Stimulated activated CD8-positive, alpha-beta memory T cell treated with anti-CD3 and anti-CD28 coated beads, Interleukin-7, amount 100 ng/mL, for 48 hours (primary cell): Measurements from ENCODE around the gene CASKIN1.

ENCODE experiments used
- DNase-seq, 2 donors: peaks; one replicate each; pipeline ENCODE4 v3.0.0-alpha.2; 2020; ENCODE audit warnings: low read depth in 1 of 2; ENCODE audit errors: extremely low read depth in 1 of 2

The CASKIN1 gene

DNA sequence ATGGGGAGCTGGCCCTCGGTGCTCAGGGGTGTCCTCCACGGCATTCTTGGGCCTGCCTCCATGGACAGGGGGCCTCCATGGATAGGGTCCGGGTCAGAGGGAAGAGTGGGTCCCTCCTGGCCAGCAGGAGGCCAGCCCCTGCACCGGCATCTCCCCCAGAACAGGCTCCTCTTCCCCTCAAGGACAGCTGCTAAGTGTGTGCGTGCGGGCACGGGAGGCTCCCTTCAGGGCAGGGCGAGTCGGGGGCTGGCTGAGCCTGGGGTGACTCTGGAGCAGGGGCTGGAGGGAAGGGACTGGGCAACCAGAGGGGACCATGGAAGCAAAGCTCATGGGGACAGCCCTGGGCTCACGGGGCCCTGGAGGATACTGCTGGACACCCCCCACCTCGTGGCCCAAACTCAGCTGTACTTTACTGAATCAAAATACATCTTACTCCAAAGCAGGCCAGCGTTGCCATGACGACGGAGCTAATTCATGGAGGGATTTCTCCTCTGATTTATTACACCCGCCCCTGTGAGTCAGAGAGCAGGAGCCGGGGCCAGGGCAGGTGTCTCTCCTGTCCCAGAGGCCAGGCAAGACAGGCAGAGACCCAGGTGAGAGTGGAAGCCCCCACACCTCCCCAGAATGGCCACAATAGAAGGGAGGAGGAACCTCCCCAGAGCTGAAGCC lies 2.1 kb downstream of the CASKIN1 start:
- no peak for DNase-seq

DNA sequence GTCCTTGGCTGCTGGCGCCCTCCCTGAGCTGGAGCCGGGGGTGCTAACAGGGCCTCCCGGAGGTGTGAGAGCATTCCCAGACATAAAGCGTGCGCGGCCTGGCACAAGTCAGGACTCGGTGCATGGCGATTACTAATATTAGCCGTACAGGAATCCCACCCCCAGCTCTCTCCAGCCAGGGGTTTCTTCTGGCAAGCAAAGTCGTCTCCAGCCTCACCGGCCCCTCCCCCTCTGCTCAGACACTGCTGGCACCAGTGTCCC lies 5.0 kb downstream of the CASKIN1 start:
- no peak for DNase-seq

DNA sequence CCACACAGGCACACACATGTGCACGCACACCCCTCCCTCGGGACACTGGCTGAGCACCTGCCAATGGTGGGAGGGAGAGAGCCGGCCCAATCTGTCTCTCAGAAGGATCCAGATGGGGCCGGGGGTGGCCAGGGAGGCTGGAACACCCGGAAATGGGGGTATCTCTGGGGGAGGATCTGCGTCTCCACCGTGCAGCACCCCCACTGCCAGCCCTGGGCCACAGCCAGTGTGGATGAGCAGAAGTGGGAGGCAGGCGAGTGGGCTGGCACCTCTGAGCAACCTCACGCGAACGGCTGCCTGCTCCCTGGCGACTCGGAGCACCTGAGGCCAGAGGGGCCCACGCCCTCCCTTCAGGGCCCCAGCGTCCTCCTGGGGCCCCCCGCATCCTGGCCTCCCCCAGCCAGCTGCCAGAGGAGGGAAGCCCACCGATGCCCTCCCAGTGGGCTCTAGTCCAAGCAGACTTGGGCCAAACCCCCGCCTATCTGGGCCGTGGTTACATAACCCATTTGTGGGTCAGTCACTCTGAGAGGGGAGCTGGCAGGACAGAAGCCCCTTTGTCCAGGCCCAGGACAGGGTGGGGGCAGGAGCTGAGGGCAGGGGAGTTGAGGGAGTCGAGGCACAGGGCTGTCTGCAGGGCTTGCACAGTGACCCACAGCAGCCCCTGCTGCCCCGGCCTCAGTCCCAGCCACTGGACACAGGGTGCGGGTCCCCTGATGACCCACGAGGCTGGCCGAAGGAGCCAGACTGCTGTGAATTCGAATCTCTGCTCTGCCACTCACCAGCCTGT lies 5.6 kb downstream of the CASKIN1 start:
- no peak for DNase-seq

DNA sequence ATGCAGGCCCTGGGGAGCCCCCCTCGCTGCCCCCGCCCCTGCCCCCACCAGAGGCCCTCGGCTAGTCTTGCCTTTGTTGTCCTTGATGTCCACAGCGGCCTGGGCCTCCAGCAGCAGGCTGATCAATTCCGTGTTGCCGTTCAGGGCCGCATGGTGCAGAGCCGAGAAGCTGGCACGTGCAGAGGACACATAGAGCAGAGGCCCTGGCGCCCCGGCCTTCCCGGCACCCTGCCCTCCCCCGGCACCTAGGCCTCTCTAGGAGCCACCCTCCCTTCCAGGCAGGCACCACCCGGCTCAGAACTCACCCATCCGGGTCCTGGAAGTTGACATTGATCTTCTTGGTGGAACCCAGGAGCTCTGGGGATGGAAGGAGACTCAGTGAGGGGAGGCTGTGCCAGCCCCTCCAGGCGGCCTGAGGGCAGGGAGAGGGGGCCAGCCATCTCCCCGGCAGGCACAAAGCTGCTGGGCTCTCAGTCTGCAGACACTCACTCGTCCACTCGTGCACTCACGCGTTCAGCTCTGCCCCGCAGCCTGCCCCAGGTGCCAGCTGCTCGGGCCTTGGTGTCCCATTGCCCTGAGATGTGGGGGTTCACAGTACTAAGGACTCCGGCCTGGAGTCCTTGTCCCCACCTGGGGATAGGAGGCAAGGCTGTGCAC lies 6.3 kb downstream of the CASKIN1 start:
- no peak for DNase-seq

DNA sequence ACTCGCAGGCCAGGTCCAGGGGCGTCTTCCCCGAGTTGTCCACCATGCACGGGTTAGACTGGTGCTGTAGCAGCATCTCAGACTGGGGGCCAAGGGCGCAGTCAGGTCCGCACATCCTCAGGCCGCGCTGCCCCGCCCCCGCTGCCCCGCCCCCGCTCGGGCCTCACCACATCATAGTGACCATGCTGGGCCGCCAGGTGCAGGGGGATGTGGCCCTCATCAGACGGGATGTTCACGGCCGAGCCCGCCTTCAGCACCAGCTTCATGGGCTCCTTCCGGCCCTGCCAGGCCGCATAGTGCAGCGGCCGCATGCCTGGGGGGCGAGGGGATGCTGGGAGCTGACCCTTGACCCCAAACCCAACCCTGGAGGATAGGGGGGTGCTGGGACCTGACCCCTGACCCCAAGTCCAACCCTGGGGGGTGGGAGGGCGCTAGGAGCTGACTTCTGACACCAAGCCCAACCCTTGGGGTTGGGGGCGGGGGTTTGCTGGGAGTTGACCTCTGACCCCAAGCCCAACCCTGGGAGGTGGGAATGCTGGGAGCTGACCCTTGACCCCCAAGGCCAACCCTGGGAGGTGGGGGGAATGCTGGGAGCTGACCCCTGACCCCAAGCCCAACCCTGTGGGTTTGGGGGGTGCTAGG lies 7.0 kb downstream of the CASKIN1 start:
- DNase-seq = no peak

DNA sequence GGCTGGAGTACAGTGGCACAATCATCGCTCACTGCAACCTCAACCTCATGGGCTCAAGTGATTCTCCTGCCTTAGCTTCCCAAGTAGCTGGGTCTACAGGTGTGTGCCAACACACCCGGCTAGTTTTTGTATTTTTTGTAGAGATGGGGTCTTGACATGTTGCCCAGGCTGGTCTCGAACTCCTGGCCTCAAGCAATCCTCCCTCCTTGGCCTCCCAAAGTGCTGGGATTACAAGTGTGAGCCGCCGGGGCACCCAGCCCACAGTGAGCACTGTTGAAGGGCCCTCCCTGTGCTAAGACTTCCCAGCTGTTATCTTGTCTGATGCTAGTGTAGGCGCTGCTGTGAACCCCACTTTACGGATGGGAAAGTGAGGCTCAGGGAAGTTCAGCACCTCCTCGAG lies 8.0 kb downstream of the CASKIN1 start:
- DNase-seq = no peak

DNA sequence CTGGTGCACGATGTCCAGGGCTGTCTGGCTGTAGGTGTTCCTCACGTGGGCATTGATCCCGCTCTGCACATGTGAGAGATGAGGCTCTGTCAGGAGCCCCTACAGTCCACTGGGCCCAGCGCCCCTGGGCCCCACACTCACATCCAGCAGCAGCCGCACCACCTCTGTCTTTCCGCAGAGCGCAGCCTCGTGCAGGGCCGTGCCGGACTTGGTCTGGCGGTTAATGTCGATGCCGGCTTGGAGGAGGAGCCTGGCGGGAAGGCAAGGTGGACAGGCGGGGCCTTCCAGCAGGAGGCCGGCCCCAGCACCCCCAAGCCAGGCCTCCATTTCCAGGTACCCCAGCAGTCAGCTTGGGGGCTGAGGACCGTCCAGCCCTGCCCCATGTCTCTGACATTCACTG lies 9.2 kb downstream of the CASKIN1 start:
- no peak for DNase-seq

DNA sequence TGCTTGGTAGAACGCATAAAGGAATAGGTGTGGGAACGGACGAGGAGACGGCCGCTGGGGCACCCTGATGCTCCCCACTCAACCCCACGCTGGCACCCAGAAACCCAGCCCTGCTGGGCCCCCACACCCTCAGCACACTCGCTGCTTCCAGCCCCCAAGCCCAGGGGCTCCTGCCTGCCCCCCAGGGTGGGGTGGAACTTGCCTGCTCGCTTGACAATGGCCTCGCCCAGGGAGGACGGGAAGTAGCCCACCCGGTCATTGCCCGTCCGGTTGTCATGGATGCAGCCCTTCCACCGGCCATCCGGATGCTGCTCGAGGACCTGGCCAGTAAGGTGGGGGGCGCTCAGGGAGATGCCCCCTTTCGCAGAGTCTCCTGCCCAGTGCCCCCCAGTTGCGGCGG lies 9.9 kb downstream of the CASKIN1 start:
- DNase-seq = no peak

DNA sequence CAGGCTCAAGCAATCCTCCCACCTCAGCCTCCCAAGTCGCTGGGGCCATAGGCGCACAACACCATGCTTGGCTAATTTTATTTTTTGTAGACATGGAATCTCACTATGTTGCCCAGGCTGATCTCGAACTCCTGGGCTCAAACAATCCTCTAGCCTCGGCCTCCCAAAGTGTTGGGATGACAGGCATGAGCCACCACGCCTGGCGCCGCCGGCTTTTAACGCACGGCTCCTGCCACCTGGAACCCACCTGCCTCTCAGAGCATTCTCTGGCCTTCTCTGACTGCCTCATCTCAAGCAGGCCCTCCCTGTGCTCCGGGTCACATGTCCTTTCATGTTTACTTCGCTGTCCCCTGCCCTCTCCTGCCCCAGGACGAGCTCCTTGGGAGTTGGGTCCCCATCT lies 10.3 kb downstream of the CASKIN1 start:
- no peak for DNase-seq

DNA sequence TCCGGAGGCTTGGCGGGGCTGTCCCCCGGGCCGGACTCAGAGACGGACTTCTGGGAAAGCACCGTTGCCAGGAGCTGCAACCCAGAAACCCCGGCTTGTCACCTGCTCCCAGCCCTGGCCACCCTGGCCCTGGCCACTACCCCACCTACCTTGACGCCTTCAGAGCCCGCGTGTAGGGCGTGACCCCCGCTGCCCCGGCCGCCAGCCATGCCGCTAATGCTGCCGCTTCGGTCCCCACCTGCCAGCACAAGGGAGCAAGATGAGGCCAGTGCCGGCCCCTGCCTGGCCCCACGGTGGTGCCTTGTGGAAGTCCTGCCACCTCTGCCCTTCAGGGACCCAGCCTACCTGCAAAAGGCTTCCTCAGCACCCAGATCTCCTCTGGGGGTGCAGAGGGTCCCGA lies 11.4 kb downstream of the CASKIN1 start:
- no peak for DNase-seq

DNA sequence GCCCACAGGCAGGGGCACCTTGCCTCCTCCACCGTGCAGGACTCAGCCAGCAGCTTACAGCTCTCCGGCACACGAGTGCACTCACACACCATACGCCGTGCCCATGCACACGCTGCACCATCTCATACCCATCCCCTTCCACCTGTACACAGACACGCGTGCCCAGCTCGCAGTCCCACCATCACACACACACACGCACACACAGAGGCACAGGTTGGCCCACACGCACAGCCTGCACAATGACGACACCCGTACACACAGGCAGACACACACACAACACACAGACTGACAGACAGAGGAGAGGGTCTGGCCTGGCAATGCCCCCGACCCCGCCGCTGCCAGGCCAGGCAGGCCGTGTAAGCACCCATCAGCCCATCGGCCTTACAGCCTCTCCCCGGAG lies 12.1 kb downstream of the CASKIN1 start:
- DNase-seq = no peak

DNA sequence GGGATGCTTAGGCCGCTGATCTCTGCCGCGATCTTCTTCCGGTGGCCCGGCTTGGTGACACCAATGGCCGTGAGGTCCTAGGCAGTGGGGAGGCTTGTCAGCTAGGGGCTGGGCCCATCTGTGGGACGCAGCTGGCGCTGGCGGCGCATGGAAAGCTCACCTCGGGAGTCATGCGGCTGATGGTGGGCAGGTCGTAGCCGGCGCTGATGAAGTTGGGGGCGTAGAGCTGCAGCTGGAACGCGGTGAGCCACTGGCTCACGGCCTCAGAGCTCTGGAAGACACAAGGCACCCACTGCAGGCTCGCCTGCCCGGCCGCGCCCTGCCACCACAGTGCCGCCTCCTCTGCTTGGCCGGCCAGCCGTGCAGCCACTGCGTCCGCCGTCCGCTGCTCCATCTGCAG lies 12.7 kb downstream of the CASKIN1 start:
- DNase-seq = no peak

DNA sequence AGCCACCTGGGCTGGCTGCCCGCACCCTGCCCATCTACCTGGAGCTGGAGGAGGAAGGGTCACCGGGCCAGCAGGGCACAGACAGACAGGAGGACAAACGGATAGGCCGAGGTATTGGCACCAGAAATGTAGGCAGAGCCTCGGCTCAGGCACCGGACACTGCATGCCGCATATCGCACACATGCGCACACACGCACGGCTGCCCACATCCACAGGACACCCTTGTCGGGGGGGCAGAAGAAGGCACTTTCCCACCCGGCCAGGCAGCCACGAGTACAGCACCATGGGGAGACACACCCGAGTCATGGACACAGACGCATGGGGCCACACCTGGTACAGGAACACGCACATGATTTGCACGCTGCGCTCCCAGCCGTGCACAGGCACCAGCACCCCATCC lies 14.5 kb downstream of the CASKIN1 start:
- DNase-seq = no peak

DNA sequence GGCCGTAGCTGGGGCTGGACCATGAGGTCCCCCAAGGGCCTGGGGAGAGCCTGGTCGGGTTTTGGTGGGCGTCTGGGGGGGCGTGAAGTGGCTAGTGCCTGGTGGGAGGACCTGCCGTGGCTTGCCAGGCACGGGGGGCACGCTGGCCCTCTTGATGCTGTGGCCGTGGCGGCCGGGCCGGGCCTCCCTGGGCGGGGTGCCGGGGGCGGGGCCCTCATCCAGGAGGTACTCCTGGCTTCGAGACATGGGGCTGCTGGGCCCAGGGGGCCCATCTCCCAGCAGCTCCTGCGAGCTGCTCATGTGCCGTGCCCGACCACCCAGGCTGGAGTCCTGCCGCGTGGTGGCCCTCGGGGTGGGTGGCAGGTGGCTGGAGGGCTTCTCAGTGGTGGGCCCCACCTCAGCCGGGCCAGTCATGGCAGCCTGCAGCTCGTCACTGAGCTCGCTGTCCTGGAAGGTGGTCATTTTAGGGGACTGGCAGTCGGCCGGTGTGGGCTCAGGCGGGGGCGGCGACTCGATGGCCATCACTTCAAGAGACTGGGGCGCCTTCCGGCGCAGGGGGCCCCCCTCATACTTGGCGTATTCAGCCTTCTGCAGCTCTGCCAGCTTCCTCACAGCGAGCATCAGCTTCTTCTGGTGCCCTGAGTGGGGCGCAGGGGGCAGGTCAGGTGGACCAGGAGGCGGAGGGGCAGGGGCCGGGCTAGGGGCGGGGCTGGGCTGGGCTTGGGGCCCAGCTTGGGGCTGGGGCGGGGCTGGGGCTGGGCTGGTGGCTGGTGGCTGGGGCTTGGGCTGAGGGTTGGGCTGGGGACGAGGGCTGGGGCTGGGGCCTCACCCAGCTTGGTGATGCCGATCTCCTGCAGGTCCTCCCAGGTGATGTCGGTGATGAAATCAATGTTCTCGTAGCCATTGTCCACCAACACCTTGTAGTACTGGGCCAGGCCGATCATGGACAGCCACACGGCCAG lies 15.2 kb downstream of the CASKIN1 start:
- no peak for DNase-seq

DNA sequence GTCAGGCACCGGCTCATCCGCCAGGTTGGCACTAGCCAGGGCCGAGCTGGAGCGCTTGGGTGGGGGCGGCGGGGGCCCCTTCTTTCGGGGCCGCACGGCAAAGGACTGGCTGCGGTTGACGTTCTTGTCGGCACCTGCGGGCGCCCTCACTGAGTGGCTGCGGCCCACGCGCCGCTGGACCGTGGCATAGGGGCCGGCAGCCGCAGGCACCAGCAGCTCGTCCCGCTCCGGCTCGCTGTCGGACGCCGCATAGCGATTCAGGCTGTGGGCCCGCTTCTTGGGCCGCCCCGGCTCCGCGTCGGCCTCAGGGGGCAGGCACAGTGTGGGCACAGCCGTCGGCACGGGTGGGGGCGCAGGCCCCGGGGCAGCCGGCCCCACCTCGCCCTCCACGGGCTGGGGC lies 15.9 kb downstream of the CASKIN1 start:
- DNase-seq = no peak

DNA sequence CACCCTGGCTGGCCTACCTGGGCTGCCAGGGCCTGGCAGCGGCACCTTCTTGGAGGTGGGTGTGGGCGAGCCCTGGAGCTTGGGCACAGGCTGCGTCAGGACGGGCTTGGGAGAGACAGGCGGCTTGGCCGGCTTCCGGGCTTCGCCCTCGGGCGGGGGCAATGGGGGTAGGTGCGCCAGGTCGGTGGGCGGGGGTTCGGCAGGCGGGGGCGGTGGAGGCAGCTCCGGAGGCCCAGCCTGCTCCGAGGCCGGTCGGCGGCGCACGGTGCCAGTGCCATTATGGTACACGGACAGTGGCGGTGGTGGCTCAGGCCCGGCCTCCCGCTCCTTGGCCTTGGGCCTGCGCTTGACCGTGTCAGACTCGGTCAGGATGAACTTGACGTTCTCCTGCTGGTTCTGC lies 16.8 kb downstream of the CASKIN1 start:
- no peak for DNase-seq

DNA sequence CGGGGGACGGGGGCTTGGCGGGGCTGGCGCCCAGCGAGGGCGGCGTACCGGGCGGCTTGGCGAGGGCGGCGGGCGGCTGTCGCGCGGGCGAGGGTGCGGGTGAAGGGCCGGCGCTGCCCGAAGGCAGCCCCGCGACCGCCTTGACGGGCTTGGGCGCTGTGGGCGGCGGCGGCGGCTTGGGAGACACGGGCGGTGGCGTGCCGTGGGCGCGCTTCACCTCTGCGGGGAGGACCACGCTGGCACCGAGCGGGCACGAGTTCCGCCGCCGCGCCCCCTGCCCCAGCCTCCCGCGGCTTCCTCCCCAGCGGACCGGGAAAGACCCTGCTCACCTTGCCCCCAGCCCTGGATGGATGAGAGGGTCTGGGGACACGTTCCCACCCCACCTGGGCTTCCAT lies 17.3 kb downstream of the CASKIN1 start:
- DNase-seq = no peak

DNA sequence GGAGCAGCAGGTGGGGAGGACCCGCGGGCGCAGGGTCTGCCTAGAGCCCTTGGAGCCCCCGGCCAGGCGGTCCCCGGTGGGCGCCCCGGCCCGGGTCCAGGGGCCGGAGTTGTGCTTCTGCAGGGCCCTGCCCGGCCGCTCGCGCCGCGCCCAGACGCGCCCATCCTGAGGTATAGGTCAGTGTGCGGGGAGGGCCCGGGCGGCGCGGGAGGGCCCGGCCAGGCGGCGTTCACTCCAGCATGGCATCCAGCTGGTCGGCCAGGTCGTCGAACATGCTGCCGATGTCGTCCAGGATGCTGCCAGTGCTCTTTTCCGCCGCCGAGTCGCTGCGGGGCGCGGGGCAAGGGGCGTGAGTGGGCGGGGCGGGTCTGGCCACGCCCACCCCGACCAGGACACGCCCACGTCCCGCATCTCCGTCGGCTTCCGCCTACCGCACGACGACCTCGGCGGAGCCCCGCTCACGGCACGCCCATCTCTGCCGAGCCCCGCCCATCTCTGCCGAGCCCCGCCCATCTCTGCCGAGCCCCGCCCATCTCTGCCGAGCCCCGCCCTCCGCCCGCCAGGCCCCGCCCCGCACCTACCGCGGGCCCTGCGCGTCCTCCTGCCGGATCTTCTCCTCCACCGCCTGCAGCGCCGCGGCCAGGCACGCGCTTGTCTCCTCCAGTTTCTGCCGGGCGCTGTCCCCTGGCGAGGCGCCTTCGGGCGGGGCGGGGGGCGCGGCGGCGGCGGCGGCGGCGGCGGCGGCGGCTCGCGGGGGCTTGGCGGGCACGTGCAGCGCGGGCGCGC lies 17.9 kb downstream of the CASKIN1 start:
- peak in 1 of 2 donors; percentile 17 for DNase-seq

DNA sequence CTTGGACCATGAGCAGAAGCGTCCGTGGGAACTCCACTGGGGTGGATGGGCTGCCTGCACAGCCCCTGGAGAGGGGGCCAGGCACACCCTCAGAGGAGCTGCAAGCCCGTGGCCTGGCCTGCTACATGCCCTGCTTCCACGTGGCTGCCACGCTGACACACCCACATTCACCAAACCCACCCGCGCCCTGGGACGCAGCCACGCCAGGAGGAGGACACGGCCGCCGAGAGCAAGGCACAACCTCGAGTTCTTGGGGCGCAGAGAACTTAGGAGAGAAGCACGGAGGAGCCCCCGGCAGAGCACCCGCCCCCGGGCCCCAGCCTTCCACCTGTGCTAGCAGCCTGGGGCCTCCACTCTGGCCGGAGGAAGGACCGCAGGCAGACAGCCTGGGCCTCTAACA lies 18.8 kb downstream of the CASKIN1 start:
- no peak for DNase-seq

DNA sequence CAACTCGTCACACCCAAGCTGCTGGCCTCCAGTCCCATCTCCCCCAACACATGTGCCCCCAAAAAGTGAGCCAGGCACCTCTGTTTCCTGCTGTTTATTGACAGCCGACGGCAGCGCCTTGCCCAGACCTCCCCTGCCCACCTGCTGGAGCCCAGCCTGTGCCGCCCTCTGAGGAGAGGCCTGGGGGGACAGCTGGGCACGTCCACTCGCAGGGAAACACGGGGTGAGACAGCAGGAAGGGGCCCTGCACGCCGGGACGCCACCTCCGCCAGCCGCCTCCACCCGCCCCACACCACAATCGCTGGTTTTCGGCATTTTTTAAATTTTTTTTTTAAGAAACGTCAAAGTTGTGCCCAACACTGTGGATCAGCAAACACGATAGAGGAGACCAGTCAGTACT lies 19.3 kb downstream of the CASKIN1 start:
- no peak for DNase-seq
